Kidney (tissue), 22 donors: ENCODE data around the gene ZNF550. TPM values are rescaled to one million over a fixed set of nuclear protein-coding genes. Genes with fewer than 3 reads are reported as not detected.

Experiments used
- DNase-seq, 5 donors: peaks; one replicate each; pipeline ENCODE4 v3.0.0-alpha.2; 2013 to 2020
- FAIRE-seq: peaks from 2 replicates; lab custom pipeline; 2012; peaks lifted over from hg19 to GRCh38; lab: Jason Lieb, UNC
- H3K27ac ChIP-seq, 2 donors: one replicate each; pipeline ENCODE4 v1.7.0; 2013; ENCODE audit warnings: low read depth in 2 of 2, low read length in 2 of 2, inconsistent platforms in 1 of 2
- H3K27me3 ChIP-seq: one replicate; pipeline ENCODE4 v1.7.1; 2013; ENCODE audit warnings: low read length, inconsistent platforms; ENCODE audit not compliant: control insufficient read depth, insufficient read depth
- H3K36me3 ChIP-seq, 3 donors: one replicate each; pipeline versions ENCODE4 v1.7.0 to v1.7.1; 2013; ENCODE audit warnings: low read length in 3 of 3, control low read depth in 1 of 3, inconsistent platforms in 1 of 3; ENCODE audit not compliant: insufficient read depth in 3 of 3, control insufficient read depth in 2 of 3
- H3K4me1 ChIP-seq, 3 donors: one replicate each; pipeline versions ENCODE4 v1.7.0 to v1.7.1; 2013; ENCODE audit warnings: low read length in 3 of 3, inconsistent platforms in 1 of 3, low read depth in 1 of 3; ENCODE audit not compliant: control insufficient read depth in 2 of 3, insufficient read depth in 2 of 3
- H3K4me3 ChIP-seq, 3 donors: one replicate each; pipeline versions ENCODE4 v1.7.0 to v1.8.1; 2013; ENCODE audit warnings: low read length in 3 of 3, control low read depth in 1 of 3, inconsistent platforms in 1 of 3
- H3K9ac ChIP-seq, 3 donors: one replicate each; pipeline versions ENCODE4 v1.7.0 to v1.7.1; 2013; ENCODE audit warnings: low read length in 3 of 3, control low read depth in 1 of 3, inconsistent platforms in 1 of 3
- H3K9me3 ChIP-seq, 3 donors: one replicate each; pipeline versions ENCODE4 v1.7.0 to v1.7.1; 2013; ENCODE audit warnings: low read length in 3 of 3, control low read depth in 1 of 3, inconsistent platforms in 1 of 3; ENCODE audit not compliant: control insufficient read depth in 2 of 3, insufficient read depth in 1 of 3
- CTCF ChIP-seq: IDR thresholded peaks from 3 replicates; pipeline ENCODE4 v1.5.1; 2012; ENCODE audit warnings: mild to moderate bottlenecking, moderate library complexity, borderline replicate concordance; ENCODE audit not compliant: insufficient read depth; ENCODE audit errors: extremely low read depth
- intact Hi-C: fragments of 100-400 bp; cut with DNase I; formaldehyde crosslinking; loops from one replicate; pipeline ENCODE4 v1.11.1; 2022
- long read RNA-seq, 10 donors: library from polyadenylated mRNA in 1 of 10; unstranded in 1 of 10; transcript quantifications; one replicate each; pipeline ENCODE4 v2.0.0 and lab custom pipeline, GENCODE V29; 2021 to 2026
- polyA plus RNA-seq: library from polyadenylated mRNA; stranded (reverse); fragments of 350-450 nt; fragmentation: Illumina TruSeq; extraction: RNeasy Lipid Tissue Mini Kit (QIAGEN cat#74804); gene quantifications from one replicate; pipeline ENCODE4 v1.2.3, GENCODE V29; 2014; ENCODE audit warnings: low read depth, low replicate concordance; ENCODE audit not compliant: insufficient read depth
- total RNA-seq: library from RNA; stranded (reverse); fragmentation: NEBNext Ultra II Directional; extraction: Animal tissue kit (Norgen Biotek cat#: 25700); gene quantifications from one replicate; pipeline ENCODE4 v1.2.1, GENCODE V29; 2021
- donor health status: control.
- donor health status: control.
- donor health status: control.
- donor health status: control.
- donor health status: control.
- donor health status: DM: yes; HTN: yes; CAD: no.
- donor health status: Normal renal cell carcinoma (clear cell type).

Gene ZNF550
- total RNA-seq = 15.1 TPM
- 2.5 TPM for polyA plus RNA-seq
- long read RNA-seq, donor 1, partial matches to known transcripts = 23 of 31 reads
- long read RNA-seq, donor 1, other reads (novel, unspliced or antisense) = 5 of 31 reads
- long read RNA-seq, donor 2, partial matches to known transcripts = 0 of 3 reads
- long read RNA-seq, donor 2, other reads (novel, unspliced or antisense) = 0 of 3 reads
- long read RNA-seq, donor 3, full-length matches to known transcripts = 5 of 62 reads
- long read RNA-seq, donor 3, partial matches to known transcripts = 51 of 62 reads
- long read RNA-seq, donor 3, other reads (novel, unspliced or antisense) = 6 of 62 reads
- long read RNA-seq, donor 4, full-length matches to known transcripts = 2 of 14 reads
- long read RNA-seq, donor 4, partial matches to known transcripts = 12 of 14 reads
- long read RNA-seq, donor 4, other reads (novel, unspliced or antisense) = 0 of 14 reads
- long read RNA-seq, donor 5 = 0 reads
- long read RNA-seq, donor 6, partial matches to known transcripts = 11 of 12 reads
- long read RNA-seq, donor 6, other reads (novel, unspliced or antisense) = 0 of 12 reads
- long read RNA-seq, donor 7, transcript ZNF550-205 (5 exons, 3,376 nt) = major isoform, 5 of 8 reads
- long read RNA-seq, donor 7, partial matches to known transcripts = 1 of 8 reads
- long read RNA-seq, donor 7, other reads (novel, unspliced or antisense) = 2 of 8 reads
- long read RNA-seq, donor 8, partial matches to known transcripts = 0 of 2 reads
- long read RNA-seq, donor 8, other reads (novel, unspliced or antisense) = 0 of 2 reads
- long read RNA-seq, donor 9 = 0 reads
- long read RNA-seq, donor 10, partial matches to known transcripts = 0 of 2 reads
- long read RNA-seq, donor 10, other reads (novel, unspliced or antisense) = 0 of 2 reads

- TF ChIP-seq CTCF = no peak
- Histone ChIP-seq H3K36me3 (peaks cover 6 to 17% (median 12%) of the 10 kb centered on the region in 3 donors), H3K4me1 (peaks cover 5 to 15% (median 11%) of the 10 kb centered on the region in 3 donors), H3K9me3 (peaks cover under 1 to 8% (median 3%) of the 10 kb centered on the region in 3 donors), H3K27me3 (no peaks in the 10 kb centered on the region), H3K9ac (peak within 1 kb of the TSS; percentile 72 to 77 (median 74)), H3K4me3 (peak within 1 kb of the TSS; percentile 84 to 96 (median 85)), H3K27ac (peak within 1 kb of the TSS in 1 of 2 donors; percentile 37)
- DNase-seq = peak; percentile 94 to 96 (median 95)
- intact Hi-C loops = no loop called here
- FAIRE-seq = peak; percentile 33
Measured at GRCh38 chr19:57559404-57560025, at the start of gene ZNF550. Gene ZNF550, minus strand, starts transcription at chr19:57559863. Its CDS starts 181 bp downstream, at chr19:57559682.

- FAIRE-seq (no peak), DNase-seq (no peak)
- Histone ChIP-seq H3K4me3 (no peak overlapping the region), H3K27me3 (no peaks in the 10 kb centered on the region), H3K27ac (no peak overlapping the region), H3K36me3 (peaks cover 2 to 11% (median 10%) of the 10 kb centered on the region in 3 donors), H3K9me3 (peaks cover 0 to 17% (median 6%) of the 10 kb centered on the region in 3 donors), H3K4me1 (no peaks in the 10 kb centered on the region), H3K9ac (no peak overlapping the region)
- TF ChIP-seq CTCF = no peak
- intact Hi-C loops = no loop called here
Measured at GRCh38 chr19:57606931-57607330, 47.3 kb upstream of the ZNF550 start.

- no peaks in the 10 kb centered on the region for H3K27me3 ChIP-seq
- H3K4me1 ChIP-seq = peaks cover 0 to 9% (median 6%) of the 10 kb centered on the region in 3 donors
- no peak for TF ChIP-seq CTCF
- peaks cover 0 to 2% (median under 1%) of the 10 kb centered on the region in 3 donors for H3K36me3 ChIP-seq
- peak within 1 kb of the TSS; percentile 55 to 80 (median 80) for H3K4me3 ChIP-seq
- H3K9me3 ChIP-seq = peaks cover 0 to 6% (median 0%) of the 10 kb centered on the region in 3 donors
- peak within 1 kb of the TSS in 1 of 2 donors; percentile 26 for H3K27ac ChIP-seq
- DNase-seq = peak; percentile 94 to 98 (median 97)
- H3K9ac ChIP-seq = peak within 1 kb of the TSS in 2 of 3 donors; percentile 44 to 56
- intact Hi-C loops = no loop called here
- no peak for FAIRE-seq
Measured at GRCh38 chr19:57599761-57600383, 40.2 kb upstream of the ZNF550 start, which contains the start of gene ZNF530. Gene ZNF530, plus strand, starts transcription at chr19:57599885. Its CDS starts 4,461 bp downstream, at chr19:57604346.
